Esophagus muscularis mucosa (tissue), 3 donors: ENCODE results near the gene ZNF112.
"Not testable (repeated sequence)": the region's sequence is repeated elsewhere in the genome, so short reads cannot be mapped to it uniquely, and the experiment has no call there.

Source experiments
- EP300 ChIP-seq: sonication (generic); formaldehyde crosslinking; IDR thresholded peaks from one replicate; pipeline ENCODE4 v1.6.1; 2017; ENCODE audit warnings: antibody characterized with exemption
- POLR2A ChIP-seq: fragments of 450-650 bp; IDR thresholded peaks from one replicate; pipeline ENCODE4 v1.6.1; 2017; ENCODE audit warnings: antibody characterized with exemption, moderate library complexity, mild to moderate bottlenecking, low read depth
- POLR2AphosphoS5 ChIP-seq, 2 donors: sonication (generic); formaldehyde crosslinking; IDR thresholded peaks; one replicate each; pipeline ENCODE4 v1.6.1; 2017; ENCODE audit warnings: antibody characterized with exemption in 2 of 2

GRCh38 chr19:44334639-44335038 lies 21.8 kb downstream of the ZNF112 start:
- TF ChIP-seq EP300; POLR2AphosphoS5 (IDR thresholded peaks at IDR 0.05); POLR2A: not testable (repeated sequence)
